HepG2 (cell line): ENCODE data around the gene TBX6. TPM values are rescaled to one million over a fixed set of nuclear protein-coding genes. Genes with fewer than 3 reads are reported as not detected.
A peak's percentile ranks its signal among the peaks of the same experiment; 100 is the strongest.

Experiments used
- ATAC-seq: fragments of 200-7000 bp; cut with Tn5 transposase; 3 replicates; pipeline ENCODE4 v1.9.1; 2020; ENCODE audit warnings: mild to moderate bottlenecking, moderate library complexity
- BruUV-seq: library from RNA; stranded (reverse); fragments of 400-500 nt; replicated peaks from 2 replicates; lab custom pipeline; 2021; lab: Mats Ljungman, UMichigan
- CTCF ChIA-PET: fragments of 300-600 bp; formaldehyde crosslinking; extraction: SDS; loops from one replicate; lab custom pipeline; 2021; ENCODE audit warnings: low total read pairs, inconsistent platforms, low intra/inter-chr PET ratio; lab: Yijun Ruan, JAX
- POLR2A ChIA-PET: fragments of 350-600 bp; sonication (Branson Sonifier 250); formaldehyde crosslinking; loops from one replicate; lab custom pipeline; 2020; ENCODE audit warnings: antibody characterized with exemption, inconsistent platforms; lab: Yijun Ruan, JAX
- DNase-seq: peaks from one replicate; pipeline ENCODE4 v3.0.0-alpha.2; 2015; ENCODE audit warnings: low spot score
- FAIRE-seq: peaks from 3 replicates; lab custom pipeline; 2011; peaks lifted over from hg19 to GRCh38; lab: Jason Lieb, UNC
- H2AFZ ChIP-seq: one replicate; pipeline ENCODE4 v1.6.1; 2011; ENCODE audit warnings: low read length, inconsistent platforms
- H3K27ac ChIP-seq: fragments of 300-600 bp; 3 replicates; pipeline ENCODE4 v1.8.0; 2011; ENCODE audit warnings: mixed run types, mild to moderate bottlenecking, mixed read lengths, low read length, inconsistent platforms; ENCODE audit not compliant: insufficient read depth; ENCODE audit errors: extremely low read length
- H3K27me3 ChIP-seq, 2 experiments: fragments of 200-600 bp in 1 of 2; 2 replicates in 1 of 2; 3 replicates in 1 of 2; pipeline versions ENCODE4 v1.6.0 to v1.8.0; 2011; ENCODE audit warnings: low read length in 2 of 2, mild to moderate bottlenecking in 2 of 2, moderate library complexity in 2 of 2, inconsistent platforms in 1 of 2; ENCODE audit not compliant: insufficient read depth in 2 of 2, control insufficient read depth in 1 of 2
- H3K36me3 ChIP-seq, 2 experiments: fragments of 200-600 bp in 1 of 2; replicated peaks in 1 of 2; 2 replicates in 1 of 2; 3 replicates in 1 of 2; pipeline versions ENCODE4 v1.5.1 to v1.8.0; 2011; ENCODE audit warnings: low read length in 2 of 2, inconsistent platforms in 1 of 2; ENCODE audit not compliant: insufficient read depth in 2 of 2, control insufficient read depth in 1 of 2
- H3K4me1 ChIP-seq: 2 replicates; pipeline ENCODE4 v1.5.1; 2012; ENCODE audit warnings: low read length, inconsistent platforms; ENCODE audit not compliant: insufficient read depth
- H3K4me2 ChIP-seq: 2 replicates; pipeline ENCODE4 v1.6.0; 2011; ENCODE audit warnings: low read depth, low read length, inconsistent platforms
- H3K4me3 ChIP-seq, 3 experiments: fragments of 200-600 bp in 1 of 3; sonication (generic), shearing (Covaris generic) in 1 of 3; replicated peaks in 1 of 3; 2 replicates each; pipeline ENCODE4 v1.5.1; 2011 to 2016; ENCODE audit warnings: low read length in 3 of 3, inconsistent platforms in 2 of 3, low read depth in 2 of 3, mild to moderate bottlenecking in 2 of 3, control low read depth in 1 of 3, mixed read lengths in 1 of 3; ENCODE audit not compliant: insufficient read depth in 1 of 3
- H3K79me2 ChIP-seq: one replicate; pipeline ENCODE4 v1.6.1; 2011; ENCODE audit warnings: low read length, inconsistent platforms; ENCODE audit not compliant: insufficient read depth
- H3K9ac ChIP-seq: 2 replicates; pipeline ENCODE4 v1.6.0; 2011; ENCODE audit warnings: mild to moderate bottlenecking, low read depth, low read length, inconsistent platforms; ENCODE audit not compliant: insufficient read depth
- H3K9me3 ChIP-seq: 2 replicates; pipeline ENCODE4 v1.5.1; 2012; ENCODE audit warnings: mild to moderate bottlenecking, low read length
- H4K20me1 ChIP-seq: 2 replicates; pipeline ENCODE4 v1.6.0; 2011; ENCODE audit warnings: inconsistent platforms, mild to moderate bottlenecking, low read length, moderate library complexity; ENCODE audit not compliant: insufficient read depth
- ONECUT2 ChIP-seq: sonication (generic); formaldehyde crosslinking; IDR thresholded peaks from 2 replicates; pipeline ENCODE4 v1.4.0; 2020; ENCODE audit warnings: missing genetic modification reagents
- PAF1 ChIP-seq: IDR thresholded peaks from 2 replicates; pipeline ENCODE4 v1.6.1; 2016; ENCODE audit warnings: missing genetic modification reagents, missing compliant biosample characterization
- STAT6 ChIP-seq: sonication (generic); formaldehyde crosslinking; IDR thresholded peaks from 2 replicates; pipeline ENCODE4 v1.4.0; 2020; ENCODE audit warnings: missing genetic modification reagents, mild to moderate bottlenecking, borderline replicate concordance
- TFAP4 ChIP-seq: sonication (generic); IDR thresholded peaks from 2 replicates; pipeline ENCODE4 v1.6.1; 2016; ENCODE audit warnings: low read depth, borderline replicate concordance
- ZHX2 ChIP-seq, 2 experiments: sonication (generic) in 1 of 2; formaldehyde crosslinking in 1 of 2; IDR thresholded peaks; 2 replicates each; pipeline versions ENCODE4 v1.6.1 to v1.9.0; 2014 to 2022; ENCODE audit warnings: antibody characterized with exemption in 1 of 2, borderline replicate concordance in 1 of 2, inconsistent platforms in 1 of 2, low read depth in 1 of 2, missing genetic modification reagents in 1 of 2
- ZNF280B ChIP-seq: sonication (generic); formaldehyde crosslinking; IDR thresholded peaks from 2 replicates; pipeline ENCODE4 v1.5.0; 2020; ENCODE audit warnings: missing genetic modification reagents, mild to moderate bottlenecking, borderline replicate concordance
- ZNF597 ChIP-seq: sonication (generic); formaldehyde crosslinking; IDR thresholded peaks from 2 replicates; pipeline ENCODE4 v1.5.0; 2020; ENCODE audit warnings: missing genetic modification reagents
- ZNF839 ChIP-seq: sonication (generic); formaldehyde crosslinking; IDR thresholded peaks from 2 replicates; pipeline ENCODE4 v1.4.0; 2020; ENCODE audit warnings: missing genetic modification reagents, mild to moderate bottlenecking, borderline replicate concordance
- WGBS: methylation state at CpG from one replicate; pipeline ENCODE4 v1.1.6; 2017; ENCODE audit warnings: low lambda C conversion rate; 5-methylcytosine and 5-hydroxymethylcytosine counted together
- in situ Hi-C: cut with HindIII; loops from 2 replicates; pipeline ENCODE4 v1.10.0; 2017; ENCODE audit warnings: low pct_unique_long_range_greater_than_20kb; ENCODE audit not compliant: extremely low pct_ligation_motif_present
- intact Hi-C: fragments of 100-400 bp; cut with micrococcal nuclease; formaldehyde crosslinking; loops from one replicate; pipeline ENCODE4 v1.10.0; 2022; ENCODE audit not compliant: unreplicated experiment
- polyA plus RNA-seq, 8 experiments: library from polyadenylated mRNA; depleted of rRNA in 3 of 8; stranded (reverse) in 7 of 8; unstranded in 1 of 8; fragments of >200 nt; fragmentation: Illumina TruSeq in 4 of 8; extraction: Trizol in 4 of 8; gene quantifications; 2 replicates each; pipeline versions ENCODE4 v1.2.1 to v1.2.3, GENCODE V29; 2011 to 2016; ENCODE audit warnings: low read depth in 4 of 8, missing spikeins in 1 of 8, mixed read lengths in 1 of 8; ENCODE audit not compliant: insufficient read depth in 1 of 8
- total RNA-seq, 5 experiments: library from RNA; depleted of rRNA; stranded (reverse); fragments of >200 nt; fragmentation: Illumina TruSeq; extraction: Trizol; gene quantifications; 2 replicates each; pipeline ENCODE4 v1.2.3, GENCODE V29; 2016; ENCODE audit warnings: low read depth in 1 of 5

Gene TBX6
- total and polyA plus RNA-seq, 2 of the 13 experiments (the other 11 are each of a cell fraction or from before 2014, with no cell fraction given), result 0.24 to 0.42 TPM

- peak; percentile 49 for ATAC-seq
- CTCF ChIA-PET, result interaction anchor here (0.9 to 1.2 kb wide), 2 partner anchors 28 to 29 kb away, joined by 3 read pairs; no protein-coding TSS in a partner anchor
- WGBS, result 0% methylated on average over 22 of the region's 27 CpGs
- TF ChIP-seq STAT6 (CRISPR knock-in tag) (no peak), PAF1 (CRISPR knock-in tag) (0 out of 2 replicates have a peak, but pooled peaks have one; percentile 68), TFAP4 (0 out of 2 replicates have a peak, but pooled peaks have one; percentile 30), ONECUT2 (CRISPR knock-in tag) (no peak), ZNF597 (CRISPR knock-in tag) (no peak), ZNF280B (CRISPR knock-in tag) (peak; percentile 85; the same call in 1 of the 2 replicates), ZNF839 (CRISPR knock-in tag) (no peak), ZHX2 (IDR thresholded peaks at IDR 0.05; ENCODE audit: low read depth) (no peak; the same call in 1 of the 2 replicates), ZHX2 (CRISPR knock-in tag; IDR thresholded peaks at IDR 0.05; ENCODE audit: borderline replicate concordance) (no peak)
These were observed 27.6 kb downstream of the TBX6 start for GRCh38 chr16:30063893-30064728.

More at GRCh38 chr16:30063893-30064728, 27.6 kb downstream of the TBX6 start:
- Histone ChIP-seq H3K36me3 (peaks cover 19 to 28% of the 10 kb centered on the region in 2 experiments), H3K4me3 (peak overlapping the region; percentile 68 to 100 (median 76)), H3K27me3 (peaks cover 0 to 2% of the 10 kb centered on the region in 2 experiments; a peak in 1 of 5 replicates), H3K79me2 (peaks cover 53% of the 10 kb centered on the region), H4K20me1 (peaks cover 35% of the 10 kb centered on the region), H2AFZ (no peak overlapping the region), H3K9me3 (no peaks in the 10 kb centered on the region), H3K4me2 (peak overlapping the region; percentile 95), H3K27ac (peak overlapping the region; percentile 95), H3K4me1 (peaks cover 35% of the 10 kb centered on the region), H3K9ac (peak overlapping the region; percentile 87)
- FAIRE-seq (no peak), DNase-seq (peak; percentile 84)
- intact Hi-C loops (no loop called here), in situ Hi-C loops (no loop called here)
- no TSS peak for BruUV-seq
- POLR2A ChIA-PET, result interaction anchor here (0.6 to 9.1 kb wide), 12 partner anchors 9 to 568 kb away, joined by 3 to 120 read pairs (median 10); partner anchors contain the start of genes ASPHD1, SEZ6L2, TAOK2 and TBX6
